GM19324 (cell line): Measurements from ENCODE around the gene ARHGEF7.
A peak's percentile ranks its signal among the peaks of the same experiment; 100 is the strongest.

Experiments used
- ATAC-seq: cut with Tn5 transposase; IDR thresholded peaks from one replicate; pipeline ENCODE4 v1.9.1; 2021; ENCODE audit warnings: mild to moderate bottlenecking, moderate library complexity; ENCODE audit not compliant: unreplicated experiment, low FRiP score

ARHGEF7 gene

DNA sequence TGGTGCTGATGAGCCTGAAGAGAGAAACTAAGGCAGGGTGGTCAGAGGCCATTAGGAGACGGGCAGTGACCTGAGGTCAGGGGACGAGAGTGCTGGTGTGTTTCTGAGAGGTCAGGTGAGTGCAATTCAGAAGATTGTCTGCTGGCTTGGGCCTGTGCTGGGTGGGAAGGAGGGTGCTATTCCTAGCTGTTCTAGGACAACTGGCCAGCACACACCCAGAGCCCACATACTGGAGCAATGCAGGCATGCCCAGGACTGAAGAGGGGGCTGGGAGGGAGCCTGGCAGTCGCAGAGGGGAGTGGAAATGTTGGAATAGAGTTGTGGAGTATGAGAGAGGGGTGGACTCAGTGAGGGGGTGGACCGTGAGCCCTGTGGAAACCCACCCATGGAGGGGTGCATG lies 16.5 kb downstream of the ARHGEF7 start:
- ATAC-seq, result no peak

GRCh38 chr13:111132948-111133347 lies 17.8 kb downstream of the ARHGEF7 start:
- ATAC-seq, result no peak

DNA sequence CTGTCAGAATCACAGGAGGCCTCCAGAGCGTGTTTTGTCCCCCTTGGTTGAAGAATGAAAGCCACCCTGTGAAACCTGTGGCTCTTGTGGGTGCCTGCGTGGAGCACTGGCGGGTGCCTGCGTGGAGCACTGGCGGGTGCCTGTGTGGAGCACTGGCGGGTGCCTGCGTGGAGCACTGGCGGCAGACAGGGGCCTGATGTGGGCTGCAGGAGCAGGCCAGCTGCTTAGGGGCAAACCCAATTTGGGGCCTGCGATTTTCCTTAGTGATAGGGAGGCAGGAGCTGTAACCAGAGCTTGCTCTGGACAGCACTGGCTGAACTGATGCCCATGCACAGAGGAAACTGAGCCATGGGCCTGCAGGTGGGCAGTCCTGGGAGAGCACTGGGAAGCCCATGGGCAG lies 24.3 kb downstream of the ARHGEF7 start:
- no peak for ATAC-seq

- no peak for ATAC-seq
Observed at GRCh38 chr13:111139873-111140561, 24.9 kb downstream of the ARHGEF7 start.

- ATAC-seq, result no peak
Observed at GRCh38 chr13:111140562-111141105, 25.5 kb downstream of the ARHGEF7 start.

DNA sequence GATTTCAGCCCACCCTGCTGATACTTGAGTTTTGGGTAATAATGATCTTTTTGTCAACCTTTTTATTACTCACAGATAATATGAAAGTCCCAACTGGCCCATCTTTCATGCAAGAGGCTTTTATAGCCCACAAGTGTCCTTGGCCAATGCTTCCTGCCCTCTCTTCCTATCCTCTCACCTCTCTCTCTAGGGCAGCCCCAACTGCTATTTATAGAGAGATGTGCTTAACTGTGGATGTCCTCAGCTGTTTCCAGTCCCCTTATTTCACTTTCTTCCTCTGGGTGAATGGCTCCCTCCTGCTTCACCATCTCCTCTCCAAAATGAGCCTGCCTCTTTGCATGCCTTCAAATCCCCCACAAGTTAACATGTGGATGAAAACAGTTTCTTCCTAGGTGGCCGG lies 27.4 kb downstream of the ARHGEF7 start:
- no peak for ATAC-seq

- ATAC-seq, result no peak
Observed at GRCh38 chr13:111143865-111144540, 28.9 kb downstream of the ARHGEF7 start.

- no peak for ATAC-seq
Observed at GRCh38 chr13:111145071-111145470, 30.0 kb downstream of the ARHGEF7 start.

DNA sequence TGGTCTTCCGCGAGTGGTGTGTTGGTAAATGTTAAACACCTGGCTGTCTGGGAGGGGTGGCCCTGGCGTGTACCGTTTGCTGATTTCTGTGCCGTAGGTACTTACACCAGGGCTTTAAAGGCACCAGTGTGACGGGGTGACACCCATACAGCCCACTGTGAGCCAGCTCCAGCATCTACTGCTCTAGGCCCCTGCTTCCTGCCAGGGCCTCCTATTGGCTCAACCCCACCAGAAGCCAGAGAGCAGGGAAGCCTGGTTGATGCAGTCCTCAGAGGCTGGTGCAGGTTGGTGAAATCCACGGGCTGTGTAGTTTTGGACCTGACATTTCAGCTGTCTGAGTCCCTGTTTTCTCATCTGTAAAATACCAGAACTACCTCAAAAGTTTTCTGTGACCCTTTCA lies 30.4 kb downstream of the ARHGEF7 start:
- no peak for ATAC-seq

GRCh38 chr13:111152844-111153243 lies 37.7 kb downstream of the ARHGEF7 start:
- ATAC-seq, result no peak

GRCh38 chr13:111153279-111153976 lies 38.3 kb downstream of the ARHGEF7 start:
- ATAC-seq, result peak; percentile 93

DNA sequence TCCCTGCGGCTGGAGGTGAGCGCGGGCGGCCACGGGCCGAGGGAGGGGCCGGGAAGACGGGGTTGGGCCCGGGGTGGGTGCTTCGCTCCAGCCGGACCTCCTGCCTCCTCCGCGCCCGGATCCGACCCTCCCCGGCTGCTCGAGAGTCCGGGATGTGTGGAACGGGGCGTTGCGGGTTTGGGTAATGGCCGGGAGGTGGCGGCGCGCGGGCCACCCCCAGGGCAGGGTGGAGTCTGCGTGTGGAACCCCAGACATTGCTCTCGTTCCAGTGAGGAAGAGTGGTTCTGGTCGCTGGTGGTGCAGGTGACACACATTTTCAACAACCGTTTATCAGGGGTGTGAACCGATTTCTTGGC lies 38.8 kb downstream of the ARHGEF7 start:
- ATAC-seq, result peak; percentile 53

- no peak for ATAC-seq
Observed at GRCh38 chr13:111156421-111156820, 41.3 kb downstream of the ARHGEF7 start.

GRCh38 chr13:111158136-111158805 lies 43.2 kb downstream of the ARHGEF7 start:
- no peak for ATAC-seq

GRCh38 chr13:111159362-111160320 lies 44.5 kb downstream of the ARHGEF7 start:
- ATAC-seq, result no peak

DNA sequence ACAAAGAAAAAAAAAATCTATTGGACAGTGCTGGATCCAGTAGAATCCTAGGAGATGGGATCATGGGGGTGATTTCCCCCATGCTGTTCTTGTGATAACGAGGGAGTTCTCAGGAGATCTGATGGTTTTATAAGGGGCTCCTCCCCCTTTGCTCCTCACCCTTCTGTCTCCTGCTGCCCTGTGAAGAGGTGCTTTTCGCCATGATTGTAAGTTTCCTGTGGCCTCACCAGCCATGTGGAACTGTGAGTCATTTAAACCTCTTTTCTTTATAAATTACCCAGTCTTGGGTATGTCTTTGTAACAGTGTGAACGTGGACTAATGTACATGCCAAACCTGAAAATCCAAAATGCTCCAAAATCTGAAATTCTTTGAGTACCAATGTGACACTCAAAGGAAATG lies 45.5 kb downstream of the ARHGEF7 start:
- no peak for ATAC-seq

- ATAC-seq, result peak; percentile 42
Observed at GRCh38 chr13:111161601-111162600, 46.8 kb downstream of the ARHGEF7 start.

DNA sequence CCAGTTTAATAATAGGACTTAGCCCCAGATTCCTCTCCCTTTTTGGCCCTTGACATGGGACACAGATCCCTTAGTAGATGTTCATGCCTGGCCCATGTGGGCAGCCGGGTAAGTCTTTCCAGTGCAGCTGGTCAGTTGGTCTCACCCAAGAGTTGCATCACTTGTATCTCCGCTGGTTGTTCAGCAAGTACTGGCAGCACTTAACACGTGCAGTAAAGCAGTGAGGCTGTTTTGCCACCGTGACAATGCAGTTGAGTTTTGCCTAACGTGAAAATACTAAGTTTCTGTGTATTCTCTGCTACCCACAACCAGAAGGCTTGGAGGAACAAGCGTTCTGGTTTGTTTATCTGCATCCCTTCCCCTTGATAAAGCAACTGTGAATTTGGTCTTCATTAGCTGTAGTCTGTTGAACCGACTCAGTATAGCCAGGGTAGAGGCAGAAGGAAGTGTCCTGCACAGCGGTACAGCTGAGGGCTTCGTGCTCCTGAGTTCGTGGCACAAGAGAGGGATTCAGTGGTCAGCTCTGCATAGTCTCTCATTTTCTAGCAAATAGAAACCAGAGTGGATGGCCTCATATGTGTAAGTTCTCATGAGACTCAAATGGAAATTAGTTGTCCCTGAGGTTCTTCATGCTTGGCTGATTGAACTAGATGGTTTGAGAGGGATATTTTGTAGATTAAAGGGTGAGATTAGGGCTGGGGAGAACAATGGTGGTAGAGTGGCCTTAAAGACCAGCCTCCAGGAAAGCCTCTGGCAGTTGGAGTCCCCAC lies 50.3 kb downstream of the ARHGEF7 start:
- ATAC-seq, result no peak
